Measurements from ENCODE around the gene FUNDC1.

- TF ChIP-seq POLR2AphosphoS5 (IDR thresholded peaks at IDR 0.05; ENCODE audit: borderline replicate concordance, low read depth, low read length) = no peak
- no peak for TF ChIP-seq EZH2 (IDR thresholded peaks at IDR 0.05)
Measured at GRCh38 chrX:44484607-44485146, 58.0 kb downstream of the FUNDC1 start.

All from SK-N-MC (cell line).